Measurements from ENCODE around the gene ASPDH.
"Not testable (repeated sequence)": the region's sequence is repeated elsewhere in the genome, so short reads cannot be mapped to it uniquely, and the experiment has no call there.

ASPDH gene

DNA sequence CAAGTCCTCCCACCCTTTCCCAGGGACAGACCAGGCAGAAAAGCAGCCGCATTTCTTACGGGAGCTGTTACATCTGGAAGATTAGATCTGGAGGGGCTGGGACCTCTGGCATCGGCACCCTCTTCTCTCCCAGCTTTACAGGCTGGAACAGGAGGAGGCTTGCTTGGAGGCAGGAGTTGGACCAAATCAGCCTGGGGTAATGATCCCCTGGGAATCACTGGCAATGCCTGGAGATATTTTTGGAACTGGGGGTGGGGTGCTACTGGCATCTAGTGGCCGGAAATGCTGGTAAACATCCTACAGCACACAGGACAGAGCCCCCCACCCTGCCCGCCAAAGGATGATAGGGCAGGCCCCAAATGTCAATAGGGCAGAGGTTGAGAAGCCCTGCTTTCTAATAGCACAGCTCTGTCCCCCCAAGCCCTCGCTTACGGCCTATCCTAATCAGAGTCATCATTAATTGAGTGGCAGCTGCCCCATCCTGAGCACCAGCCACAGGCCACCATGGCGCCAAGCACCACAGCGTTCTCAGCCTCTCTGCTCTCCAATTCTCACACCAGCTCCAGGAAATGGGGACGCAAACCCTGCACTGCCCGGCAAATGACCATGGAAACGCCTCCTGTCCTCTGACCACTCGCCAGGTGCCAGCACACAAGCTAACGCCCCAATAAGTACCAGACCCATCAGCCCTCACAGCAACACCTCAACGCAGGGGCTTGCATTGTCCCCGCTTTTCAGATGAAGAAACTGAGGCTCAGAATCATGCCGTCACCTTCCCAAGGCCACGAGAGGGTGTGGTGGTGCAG is 33.9 kb upstream of the ASPDH start:
- no peak for DNase-seq

GRCh38 chr19:50546527-50547221 is 33.0 kb upstream of the ASPDH start:
- DNase-seq: no peak

DNA sequence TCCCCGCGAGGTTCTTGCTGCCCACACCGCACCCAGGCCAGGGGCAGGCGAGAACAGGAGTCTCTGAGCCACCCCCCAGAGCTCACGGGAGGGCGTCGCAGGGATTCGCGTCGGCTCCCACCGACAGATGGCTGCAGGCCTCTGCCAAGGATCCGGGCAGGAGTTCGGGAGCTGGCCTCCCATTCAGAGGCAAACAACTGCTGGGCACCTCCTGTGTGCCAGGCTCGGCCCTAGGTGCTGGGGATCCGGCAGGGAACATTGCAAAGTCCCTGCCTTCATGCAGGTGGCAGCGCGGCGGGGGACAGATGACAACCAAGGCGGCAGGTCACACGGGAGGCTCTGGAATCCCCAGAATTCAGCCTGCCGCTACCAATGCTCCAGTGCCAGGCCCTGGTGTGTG is 29.2 kb upstream of the ASPDH start:
- DNase-seq: no peak

DNA sequence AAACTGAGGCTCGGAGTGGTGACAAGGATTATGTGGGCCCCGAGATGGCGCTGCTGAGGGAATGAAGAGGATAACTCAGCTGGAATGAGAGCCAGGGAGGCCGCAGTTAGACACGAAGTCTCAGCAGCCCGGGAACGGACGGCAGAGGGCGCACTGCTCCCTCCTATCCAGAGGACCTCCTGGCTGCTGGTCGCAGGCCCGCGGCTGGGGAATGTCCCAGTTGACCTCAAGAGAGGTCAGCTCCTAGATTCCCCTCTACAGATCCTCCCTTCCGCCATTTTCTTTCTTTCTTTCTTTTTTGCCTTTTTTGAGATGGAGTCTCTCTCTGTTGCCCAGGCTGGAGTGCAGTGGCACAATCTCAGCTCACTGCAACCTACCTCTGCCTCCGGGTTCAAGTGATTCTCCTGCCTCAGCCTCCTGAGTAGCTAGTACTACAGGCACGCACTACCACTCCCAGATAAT is 24.1 kb upstream of the ASPDH start:
- no peak for DNase-seq

GRCh38 chr19:50537306-50537685 is 23.6 kb upstream of the ASPDH start:
- DNase-seq: no peak

- DNase-seq: no peak
Observed at GRCh38 chr19:50536662-50537305, 23.1 kb upstream of the ASPDH start.

DNA sequence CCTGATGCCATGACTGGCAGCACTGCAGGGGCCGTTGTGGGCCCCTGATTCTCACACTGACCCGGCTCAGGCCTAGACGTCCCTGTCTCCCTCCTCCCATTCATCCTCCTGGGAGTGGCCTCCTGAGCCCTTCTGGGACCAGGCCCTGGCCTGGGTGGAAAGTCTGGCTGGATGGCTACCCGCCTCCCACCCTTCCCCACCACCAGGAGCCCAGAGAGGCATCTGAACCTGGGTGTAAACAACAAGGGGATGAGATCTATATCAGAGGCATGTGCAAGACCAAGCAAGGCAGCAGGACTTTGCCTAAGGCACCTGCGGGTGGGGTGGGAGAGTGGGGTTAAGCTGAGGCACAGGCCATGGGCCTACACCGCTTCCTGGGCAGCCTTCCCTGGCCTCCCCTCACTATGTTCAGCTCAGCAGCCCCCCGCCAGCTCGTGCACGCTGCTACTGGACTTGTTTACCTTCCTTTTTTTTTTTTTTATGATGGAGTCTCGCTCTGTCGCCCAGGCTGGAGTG is 22.0 kb upstream of the ASPDH start:
- no peak for DNase-seq

GRCh38 chr19:50534478-50534877 is 20.8 kb upstream of the ASPDH start:
- DNase-seq: no peak

- no peak for DNase-seq
Observed at GRCh38 chr19:50532952-50533351, 19.2 kb upstream of the ASPDH start.

DNA sequence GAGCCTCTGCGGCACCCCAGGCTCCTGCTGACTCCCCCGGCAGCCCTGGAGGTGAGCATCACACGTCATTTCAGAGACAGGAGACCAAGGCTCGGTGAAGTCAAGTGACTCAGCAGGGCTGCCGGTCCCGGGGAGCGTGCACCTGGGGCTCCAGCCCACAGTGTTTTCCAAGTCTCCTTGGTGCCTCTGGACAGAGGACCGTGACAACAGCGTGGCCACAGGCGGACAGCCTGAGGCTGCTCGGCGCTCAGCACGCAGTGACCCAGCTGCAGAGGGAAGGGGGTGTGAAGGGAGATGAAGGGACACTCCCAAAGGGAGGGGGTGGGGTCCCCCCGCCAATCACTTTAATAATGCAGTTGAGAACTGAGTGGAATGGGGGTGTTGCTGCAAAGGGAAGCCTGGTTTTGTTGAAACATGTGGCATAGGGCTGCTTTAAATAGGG is 17.5 kb upstream of the ASPDH start:
- no peak for DNase-seq

GRCh38 chr19:50528052-50528451 is 14.3 kb upstream of the ASPDH start:
- not testable (repeated sequence) for DNase-seq

DNA sequence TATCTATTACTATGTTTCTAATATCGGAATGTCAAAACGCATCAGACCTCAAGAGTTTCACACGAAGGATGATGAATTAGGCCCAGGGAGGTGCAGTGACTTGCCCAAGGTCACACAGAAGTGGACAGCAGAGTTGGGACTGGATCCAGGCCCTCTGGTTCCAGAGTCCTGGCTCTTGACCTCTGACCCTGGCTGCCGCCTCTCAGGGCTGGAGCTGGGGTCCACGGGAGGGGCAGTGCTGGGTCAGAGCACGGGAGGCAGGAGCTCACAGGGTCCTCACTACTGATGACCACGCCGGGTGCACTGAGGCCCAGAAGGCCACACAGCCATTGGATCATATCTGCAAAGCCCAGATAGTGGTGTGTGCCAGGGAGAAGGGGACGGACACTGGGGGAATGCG is 9.2 kb upstream of the ASPDH start:
- DNase-seq: no peak

DNA sequence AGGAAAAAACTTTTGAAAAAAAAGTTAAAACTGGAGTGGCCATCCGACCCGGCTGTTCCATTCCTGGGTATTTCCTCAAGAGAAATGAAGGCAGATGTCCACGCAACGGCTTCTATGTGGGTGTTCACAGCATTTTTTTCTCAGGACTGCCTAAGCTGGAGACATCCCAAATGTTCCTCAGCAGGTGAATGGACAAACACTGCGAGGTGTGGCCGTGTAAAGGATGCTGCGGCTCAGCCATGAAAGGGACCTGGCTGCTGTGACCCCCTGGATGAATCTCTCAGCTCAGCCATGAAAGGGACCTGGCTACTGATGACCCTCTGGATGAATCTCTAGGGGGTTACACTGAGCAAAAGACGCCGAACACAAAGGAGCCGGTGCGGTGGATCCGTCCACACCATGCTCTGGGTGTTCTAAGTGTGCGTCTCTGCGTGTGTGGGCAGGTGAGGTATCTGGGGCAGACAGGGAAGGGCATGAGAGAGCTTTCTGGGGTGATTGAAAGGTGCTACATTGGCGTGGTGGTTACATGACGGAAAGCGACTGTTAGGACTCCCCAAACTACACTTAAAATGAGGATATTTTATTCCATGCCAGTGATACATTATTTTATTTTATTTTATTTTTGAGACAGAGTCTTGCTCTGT is 7.2 kb upstream of the ASPDH start:
- no peak for DNase-seq

- DNase-seq: no peak
Observed at GRCh38 chr19:50519006-50519575, 5.4 kb upstream of the ASPDH start.

- no peak for DNase-seq
Observed at GRCh38 chr19:50518091-50519005, 4.6 kb upstream of the ASPDH start.

DNA sequence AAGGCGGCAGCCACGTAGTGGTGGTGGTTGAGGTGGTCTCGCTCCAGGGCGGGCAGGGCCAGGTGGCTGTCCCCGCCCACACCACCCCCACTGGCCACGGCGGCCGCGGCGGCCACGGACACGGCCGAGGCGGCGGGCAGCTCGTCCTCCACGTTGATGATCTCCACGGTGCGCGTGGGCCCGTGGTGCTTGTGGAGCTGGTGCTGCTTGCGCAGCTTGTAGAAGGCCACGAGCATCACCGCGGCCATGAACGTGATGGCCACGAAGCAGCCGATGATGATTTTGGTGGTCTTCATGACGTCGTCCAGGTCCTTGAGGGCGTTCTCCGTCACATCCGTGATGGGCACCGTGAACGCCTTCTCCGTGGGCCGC is 4.0 kb upstream of the ASPDH start:
- DNase-seq: no peak

DNA sequence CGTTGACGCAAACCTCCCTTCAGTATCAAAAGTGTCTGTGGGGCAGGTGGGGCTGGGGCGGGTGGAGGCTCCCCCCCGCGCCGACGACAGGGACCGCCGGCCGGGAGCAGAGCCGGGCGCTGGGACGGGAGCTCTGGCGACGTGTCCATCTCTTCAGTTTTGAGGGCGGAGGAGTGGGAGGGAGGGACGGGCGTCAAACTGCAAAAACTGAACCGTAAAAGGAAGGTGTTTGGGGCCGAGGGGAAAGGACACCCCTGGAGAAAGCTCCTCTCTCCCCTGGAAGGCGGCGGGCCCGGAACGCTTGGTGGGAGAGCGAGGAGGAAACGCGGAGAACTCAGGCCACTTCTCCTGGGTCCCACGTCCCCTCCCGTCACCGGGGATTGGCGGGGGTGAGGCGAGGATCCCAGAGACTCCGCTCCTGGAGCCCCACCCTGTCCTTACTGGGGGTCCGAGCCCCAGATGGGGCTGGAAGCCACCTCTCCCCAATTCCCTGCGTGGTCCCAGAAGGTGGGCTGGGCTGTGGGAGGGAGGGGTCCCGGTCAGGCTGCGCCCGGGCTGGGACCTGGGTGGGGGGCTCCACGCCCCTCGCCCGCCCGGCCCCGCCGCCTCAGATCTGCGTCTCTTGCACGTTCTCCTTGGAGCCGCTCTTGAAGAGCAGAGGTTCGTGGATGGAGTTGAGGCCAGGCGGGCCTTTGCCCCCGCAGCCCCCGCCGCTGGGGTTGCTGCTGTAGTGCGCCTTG is 3.4 kb upstream of the ASPDH start:
- no peak for DNase-seq

DNA sequence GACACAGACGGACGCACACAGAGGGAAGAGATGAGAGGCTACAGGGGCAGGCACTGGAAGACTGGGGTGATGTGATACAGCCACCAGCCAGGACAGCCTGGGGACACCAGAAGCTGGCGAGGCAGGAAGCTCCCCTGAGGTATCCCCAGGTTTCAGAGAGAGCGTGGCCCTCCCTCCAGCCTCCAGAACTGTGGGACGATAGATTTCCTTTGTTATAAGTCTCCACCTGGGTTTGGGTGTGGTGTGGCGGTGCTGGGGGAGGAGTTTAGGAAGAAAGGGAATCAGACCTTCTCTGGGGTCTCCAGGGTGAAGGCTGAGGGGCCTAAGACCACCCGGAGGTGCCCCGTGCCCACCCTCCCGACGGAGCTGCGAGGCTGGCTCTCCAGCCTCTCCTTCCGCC is 2.7 kb upstream of the ASPDH start:
- no peak for DNase-seq

DNA sequence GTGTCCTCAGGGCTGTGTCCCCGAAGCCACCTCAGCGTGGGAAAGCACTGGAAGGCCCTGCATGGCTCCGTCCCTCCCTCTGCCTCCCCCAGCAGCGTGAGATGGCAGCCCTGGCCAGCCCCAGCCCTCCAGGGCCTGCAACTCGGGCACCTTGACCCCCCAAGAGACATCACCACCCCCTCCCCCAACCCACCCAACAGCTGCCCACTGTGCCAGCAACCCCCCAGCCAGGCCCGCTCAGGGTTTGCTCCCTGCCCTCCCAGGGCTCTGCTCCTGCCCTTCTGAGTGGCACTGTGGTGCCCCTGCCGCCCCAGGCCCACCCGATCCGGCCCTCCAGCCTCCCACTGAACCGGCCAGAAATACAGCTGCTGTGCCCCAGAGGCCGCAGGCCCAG is 1.5 kb upstream of the ASPDH start:
- DNase-seq: no peak

DNA sequence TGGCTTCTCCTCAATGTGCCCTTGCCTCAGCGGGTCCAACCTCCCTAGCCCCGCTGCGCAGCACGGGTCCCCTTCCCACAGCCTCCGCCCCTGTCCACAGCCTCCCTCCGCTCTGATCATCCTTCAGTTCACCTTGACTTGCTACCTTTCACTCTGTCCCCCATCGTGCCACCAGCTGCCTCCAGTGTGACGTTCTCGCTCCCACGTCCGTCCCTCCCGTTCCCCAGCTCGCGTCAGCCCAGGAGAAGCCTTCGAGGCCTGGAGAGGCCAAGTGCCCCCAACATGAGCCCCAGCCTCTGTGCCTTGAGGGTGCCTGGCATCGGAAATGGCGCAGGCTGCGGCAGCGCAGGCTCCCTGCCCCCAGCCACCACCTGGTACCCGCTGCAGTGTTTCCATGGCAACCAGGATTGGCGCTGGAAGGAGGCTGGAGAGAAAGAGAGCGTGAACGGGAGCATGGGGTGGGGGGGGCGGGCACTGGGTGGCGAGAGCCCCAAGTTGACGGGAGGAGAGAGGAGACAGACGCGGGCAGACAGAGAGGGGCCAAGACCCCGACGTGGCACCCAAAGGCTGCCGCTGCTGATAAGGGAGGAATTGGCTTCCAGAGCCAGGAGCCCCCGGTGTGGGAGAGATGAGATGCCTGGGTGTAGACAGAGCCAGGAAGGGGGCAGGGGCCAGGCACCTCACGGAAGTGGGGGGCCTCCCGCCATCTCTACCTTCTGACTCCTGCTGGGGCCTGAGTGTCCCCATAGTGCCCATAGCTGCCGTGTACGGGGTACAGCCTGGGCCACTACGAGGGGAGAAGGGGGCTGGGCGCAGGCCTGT is 844 bp upstream of the ASPDH start:
- DNase-seq: no peak
